HG02571 (cell line): ENCODE data around the gene TTLL13.
"Not testable (repeated sequence)": the region's sequence is repeated elsewhere in the genome, so short reads cannot be mapped to it uniquely, and the experiment has no call there.

Source experiments
- ATAC-seq: cut with Tn5 transposase; IDR thresholded peaks from one replicate; pipeline ENCODE4 v1.9.1; 2021; ENCODE audit warnings: mild to moderate bottlenecking, moderate library complexity; ENCODE audit not compliant: unreplicated experiment

TTLL13 gene

DNA sequence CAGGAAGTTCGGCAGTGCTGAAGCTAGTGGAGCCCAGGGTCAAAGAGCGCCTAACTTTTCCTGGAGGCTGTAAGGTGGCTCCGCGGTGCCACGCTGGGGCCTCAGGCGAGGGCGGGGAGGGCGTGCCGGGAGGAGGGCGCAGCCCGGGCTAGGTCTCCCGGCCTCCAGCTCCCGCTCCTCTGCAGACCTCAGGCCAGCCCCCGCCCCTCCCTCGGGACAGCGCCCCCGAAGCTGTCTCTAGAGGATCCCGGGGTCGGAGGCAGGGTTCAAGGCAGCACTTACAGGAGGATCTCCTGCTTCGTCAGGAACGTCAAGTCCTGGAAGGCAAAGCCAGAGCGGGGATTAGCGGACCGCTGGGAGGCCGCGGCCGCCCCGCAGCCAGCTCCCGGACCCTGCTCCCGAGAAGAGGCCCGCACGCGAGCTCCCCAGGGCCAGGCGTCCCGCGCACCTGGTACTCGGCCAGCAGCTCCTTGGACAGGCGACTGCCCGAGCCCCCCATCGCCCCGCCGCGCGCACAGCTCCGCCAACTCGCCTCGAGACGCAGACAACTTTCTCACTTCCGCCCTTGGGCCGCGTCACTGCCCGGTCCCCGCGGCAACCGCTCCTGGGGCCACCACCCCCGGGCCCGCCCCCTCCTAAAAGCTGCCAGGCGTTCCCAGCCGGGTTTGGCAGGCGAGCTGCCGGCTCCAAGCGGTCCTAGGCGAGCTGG is 15.8 kb upstream of the TTLL13 start, which contains the start of gene CIB1:
Gene CIB1, minus strand, starts transcription at position 555 of the 709 bp plus-strand sequence. Its CDS starts 56 bp downstream, at position 499.
- ATAC-seq: peak; percentile 86

DNA sequence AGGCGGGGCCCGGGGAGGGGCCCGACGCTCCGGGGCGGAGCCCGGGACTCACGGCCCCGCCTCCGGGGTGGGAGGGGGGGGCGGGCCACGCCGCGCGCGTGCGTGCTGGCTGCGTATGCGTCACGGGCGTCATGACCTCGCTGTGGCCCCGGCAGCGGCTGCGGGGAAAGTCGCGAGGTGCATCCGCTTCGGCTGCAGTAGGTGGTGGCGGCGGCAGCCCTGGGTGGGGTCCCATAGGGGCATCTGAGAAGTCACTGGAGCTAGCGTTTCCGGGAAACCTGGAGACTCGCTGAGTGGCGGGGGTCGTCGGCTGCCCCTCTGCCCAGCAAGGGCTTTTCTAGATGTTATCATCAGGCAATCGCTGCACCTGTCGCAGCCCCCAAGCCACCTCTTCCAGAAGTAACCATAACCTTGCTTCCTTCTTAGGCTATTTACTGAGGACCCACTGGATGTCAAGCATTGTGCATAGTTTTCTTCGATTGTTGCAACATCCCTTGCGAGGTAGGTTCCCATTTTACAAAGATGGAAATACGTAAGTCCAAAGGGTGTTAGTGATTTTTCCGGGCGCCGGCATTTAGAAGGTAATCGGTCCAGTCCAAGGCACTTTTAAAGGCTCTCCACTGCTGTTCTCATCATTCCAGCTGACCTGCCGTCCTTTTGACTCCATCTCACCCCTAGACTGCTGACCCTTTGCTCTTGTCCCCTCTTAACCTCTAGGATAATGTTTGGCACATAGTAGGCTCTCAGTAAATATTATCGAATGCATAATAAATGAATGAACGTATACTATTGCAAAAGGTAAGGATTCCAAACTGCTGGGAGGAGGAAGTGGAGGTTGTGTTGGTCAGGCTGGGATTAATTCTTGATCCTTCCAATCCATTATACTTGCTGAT is 15.0 kb upstream of the TTLL13 start, which contains the start of gene GDPGP1:
Gene GDPGP1, plus strand, starts transcription at position 114 of the 893 bp plus-strand sequence. CDS start 6,700 bp downstream, outside the sequence.
- peak; percentile 45 for ATAC-seq

GRCh38 chr15:90239371-90239770 is 10.0 kb upstream of the TTLL13 start:
- ATAC-seq: no peak

DNA sequence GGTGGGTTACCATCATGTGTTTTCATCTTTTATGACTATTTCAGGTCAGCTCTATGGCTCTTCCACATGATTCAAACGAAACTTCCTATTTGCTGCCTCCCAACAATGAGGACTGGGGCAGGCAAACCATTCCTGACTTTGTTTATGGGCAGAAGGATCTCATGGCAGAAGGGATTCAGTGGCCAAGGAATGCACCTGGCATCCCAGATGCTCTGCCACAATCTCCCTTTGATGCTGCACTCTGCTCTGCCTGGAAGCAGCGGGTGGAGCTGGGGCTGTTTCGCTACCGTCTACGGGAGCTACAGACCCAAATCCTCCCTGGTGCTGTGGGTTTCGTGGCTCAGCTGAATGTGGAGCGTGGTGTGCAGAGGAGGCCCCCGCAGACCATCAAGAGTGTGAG is 8.5 kb upstream of the TTLL13 start:
- no peak for ATAC-seq

DNA sequence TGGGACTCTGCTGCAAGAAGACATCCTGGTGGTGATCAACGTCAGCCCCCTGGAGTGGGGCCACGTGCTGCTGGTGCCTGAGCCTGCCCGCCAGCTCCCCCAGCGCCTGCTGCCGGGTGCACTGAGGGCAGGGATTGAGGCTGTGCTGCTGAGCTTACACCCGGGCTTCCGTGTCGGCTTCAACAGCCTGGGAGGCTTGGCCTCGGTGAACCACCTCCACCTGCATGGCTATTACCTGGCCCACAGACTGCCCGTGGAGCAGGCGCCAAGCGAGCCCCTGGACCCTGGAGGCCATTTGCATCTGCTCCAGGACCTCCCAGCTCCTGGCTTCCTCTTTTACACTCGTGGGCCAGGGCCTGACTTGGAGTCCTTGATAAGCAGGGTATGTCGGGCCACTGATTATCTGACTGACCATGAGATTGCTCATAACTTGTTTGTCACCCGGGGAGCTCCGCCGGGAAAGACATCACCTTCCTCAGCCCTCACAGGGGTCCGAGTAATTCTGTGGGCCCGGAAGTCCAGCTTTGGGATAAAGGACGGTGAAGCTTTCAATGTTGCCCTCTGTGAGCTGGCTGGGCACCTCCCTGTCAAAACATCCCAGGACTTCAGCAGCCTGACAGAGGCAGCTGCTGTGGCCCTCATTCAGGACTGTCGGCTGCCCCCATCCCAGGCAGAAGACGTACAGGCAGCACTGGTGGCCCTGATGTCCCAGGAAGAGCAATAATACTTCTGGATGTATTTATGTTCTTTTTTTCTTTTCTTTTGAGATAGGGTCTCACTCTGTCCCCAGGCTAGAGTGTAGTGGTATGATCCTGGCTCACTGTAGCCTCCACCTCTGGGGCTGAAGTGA is 7.8 kb upstream of the TTLL13 start:
- no peak for ATAC-seq

- ATAC-seq: no peak
These were observed 5.3 kb upstream of the TTLL13 start for GRCh38 chr15:90243943-90244639.

GRCh38 chr15:90248789-90249202 is 560 bp upstream of the TTLL13 start:
- no peak for ATAC-seq

- ATAC-seq: no peak
These were observed 8.4 kb downstream of the TTLL13 start for GRCh38 chr15:90257776-90258175.

DNA sequence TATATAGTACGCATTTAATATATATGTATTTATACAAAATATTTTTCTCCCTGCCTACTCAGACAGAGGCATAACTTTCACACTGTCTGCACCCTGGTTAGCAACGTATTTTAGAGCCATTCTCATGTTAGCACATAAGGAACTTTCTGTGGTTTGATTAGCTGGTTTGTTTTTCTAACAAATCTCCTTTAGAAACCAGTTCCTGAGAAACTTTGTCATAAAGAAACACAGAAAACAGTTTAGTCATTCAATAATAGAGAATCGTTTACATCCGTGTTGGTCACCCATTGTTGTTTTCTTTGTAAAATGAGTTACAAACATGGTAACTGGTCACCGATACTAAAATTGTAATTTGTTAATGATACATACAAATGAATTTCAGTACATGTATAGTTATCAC is 10.2 kb downstream of the TTLL13 start:
- peak; percentile 54 for ATAC-seq

DNA sequence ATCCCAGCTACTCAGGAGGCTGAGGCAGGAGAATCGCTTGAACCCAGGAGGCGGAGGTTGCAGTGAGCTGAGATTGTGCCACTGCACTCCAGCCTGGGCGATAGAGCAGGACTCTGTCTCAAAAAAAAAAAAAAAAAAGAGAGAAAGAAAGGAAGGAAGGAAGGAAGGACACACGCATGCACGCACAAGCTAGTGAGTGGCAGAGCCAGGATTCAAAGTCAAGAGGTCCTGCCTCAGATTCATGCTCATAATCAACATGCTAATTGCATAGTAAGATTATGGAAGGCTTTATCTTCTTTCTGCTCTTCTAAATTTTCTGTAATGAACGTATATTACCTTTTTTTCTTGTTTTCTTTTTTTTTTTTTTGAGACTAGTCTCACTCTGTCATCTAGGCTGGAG is 11.4 kb downstream of the TTLL13 start:
- not testable (repeated sequence) for ATAC-seq

- ATAC-seq: no peak
These were observed 12.5 kb downstream of the TTLL13 start for GRCh38 chr15:90261811-90262210.

DNA sequence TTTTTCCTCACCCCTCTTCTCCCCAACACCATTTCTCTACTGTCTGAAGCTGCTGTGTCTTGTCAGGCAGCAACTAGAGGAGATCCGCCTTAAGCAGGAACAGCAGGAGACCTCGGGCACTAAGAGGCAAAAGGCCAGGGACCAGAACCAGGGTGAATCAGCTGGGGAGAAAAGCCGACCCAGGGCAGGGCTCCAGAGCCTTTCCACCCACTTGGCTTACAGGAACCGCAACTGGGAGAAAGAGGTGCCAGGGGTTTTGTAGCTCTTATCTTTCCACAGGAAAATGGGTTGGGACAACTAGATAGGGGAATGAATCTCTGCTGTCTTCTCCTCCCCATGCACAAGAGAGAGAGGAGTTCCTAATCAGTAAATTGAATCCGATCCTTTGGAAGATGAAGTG is 13.1 kb downstream of the TTLL13 start:
- no peak for ATAC-seq

DNA sequence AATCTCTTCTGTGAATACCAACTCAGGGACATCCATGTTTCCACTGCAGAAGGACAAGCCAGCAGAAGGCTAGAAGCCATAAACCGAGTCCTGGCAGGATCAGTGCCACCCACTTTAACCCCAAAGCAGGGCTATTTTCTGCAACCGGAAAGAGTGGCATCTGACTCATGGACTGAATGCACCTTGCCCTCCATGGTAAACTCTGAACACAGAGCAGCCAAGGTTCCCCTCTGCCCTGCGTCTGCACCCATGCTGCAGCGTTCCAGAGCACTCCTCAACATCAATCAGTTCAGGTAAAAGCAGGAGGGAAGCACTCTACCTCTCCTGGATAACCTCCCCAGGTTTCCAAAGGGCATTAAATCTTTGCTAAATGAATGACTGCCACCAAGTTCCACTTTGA is 15.3 kb downstream of the TTLL13 start:
- ATAC-seq: no peak

GRCh38 chr15:90265271-90266060 is 16.1 kb downstream of the TTLL13 start, which contains the start of gene NGRN:
Gene NGRN (plus strand): TSS chr15:90265672. CDS start chr15:90265713, 41 bp downstream.
- ATAC-seq: peak; percentile 96

- ATAC-seq: peak; percentile 26
These were observed 16.7 kb downstream of the TTLL13 start for GRCh38 chr15:90266061-90266431.

- no peak for ATAC-seq
These were observed 17.1 kb downstream of the TTLL13 start for GRCh38 chr15:90266485-90266884.

DNA sequence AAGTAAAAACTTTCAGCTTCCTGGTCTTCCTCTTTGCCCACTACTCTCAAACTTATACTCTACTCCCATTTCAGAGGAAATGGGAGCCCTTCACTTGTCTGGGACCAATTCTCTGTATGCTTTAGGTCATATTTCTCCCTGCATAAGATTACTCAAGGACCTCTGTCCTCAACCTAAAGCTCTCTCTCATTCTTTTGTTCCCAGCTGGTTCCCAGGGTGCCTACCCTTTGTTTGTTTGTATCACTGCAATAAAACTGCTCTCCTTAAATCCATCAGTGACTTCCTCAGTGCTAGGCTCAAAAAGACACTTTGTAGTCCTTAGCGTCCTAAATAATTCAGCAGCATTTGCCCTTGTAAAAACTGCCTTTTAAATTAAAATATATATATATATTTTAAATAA is 19.1 kb downstream of the TTLL13 start:
- no peak for ATAC-seq

- ATAC-seq: no peak
These were observed 21.3 kb downstream of the TTLL13 start for GRCh38 chr15:90270502-90271150.
